H9 (cell line): ENCODE results near the gene LRRC61. TPM values are rescaled to one million over a fixed set of nuclear protein-coding genes. Genes with fewer than 3 reads are reported as not detected.

Experiments
- DNase-seq: peaks from one replicate; pipeline ENCODE4 v3.0.0-alpha.2; 2017
- H2AFZ ChIP-seq: one replicate; pipeline ENCODE4 v1.6.1; 2013; ENCODE audit warnings: mild to moderate bottlenecking, low read length, control low read depth, moderate library complexity
- H2AK5ac ChIP-seq: 2 replicates; pipeline ENCODE4 v1.6.1; 2013; ENCODE audit warnings: low read length, control low read depth, mixed read lengths; ENCODE audit not compliant: insufficient read length
- H2BK120ac ChIP-seq: one replicate; pipeline ENCODE4 v1.6.1; 2013; ENCODE audit warnings: low read depth, mild to moderate bottlenecking, low read length, control low read depth, inconsistent platforms; ENCODE audit not compliant: poor library complexity, severe bottlenecking
- H2BK12ac ChIP-seq: 2 replicates; pipeline ENCODE4 v1.6.1; 2013; ENCODE audit warnings: low read length, control low read depth, mixed read lengths, low read depth; ENCODE audit not compliant: insufficient read length
- H2BK15ac ChIP-seq: 2 replicates; pipeline ENCODE4 v1.6.1; 2013; ENCODE audit warnings: low read depth, low read length, control low read depth
- H2BK20ac ChIP-seq: one replicate; pipeline ENCODE4 v1.6.1; 2013; ENCODE audit warnings: low read depth, mild to moderate bottlenecking, low read length, control low read depth, inconsistent platforms; ENCODE audit not compliant: poor library complexity, severe bottlenecking
- H2BK5ac ChIP-seq: 2 replicates; pipeline ENCODE4 v1.6.1; 2013; ENCODE audit warnings: low read length, control low read depth, mixed read lengths; ENCODE audit not compliant: insufficient read length
- H3K14ac ChIP-seq: 2 replicates; pipeline ENCODE4 v1.6.1; 2013; ENCODE audit warnings: low read length, control low read depth; ENCODE audit not compliant: insufficient read depth
- H3K18ac ChIP-seq: 2 replicates; pipeline ENCODE4 v1.6.1; 2013; ENCODE audit warnings: low read depth, mild to moderate bottlenecking, mixed read lengths, low read length, control low read depth; ENCODE audit not compliant: insufficient read length
- H3K23ac ChIP-seq: 2 replicates; pipeline ENCODE4 v1.6.1; 2013; ENCODE audit warnings: low read length, control low read depth, mixed read lengths, low read depth; ENCODE audit not compliant: insufficient read length
- H3K23me2 ChIP-seq: 2 replicates; pipeline ENCODE4 v1.6.1; 2013; ENCODE audit warnings: low read depth, mild to moderate bottlenecking, mixed read lengths, low read length, control low read depth; ENCODE audit not compliant: insufficient read length, poor library complexity, severe bottlenecking
- H3K27ac ChIP-seq: 2 replicates; pipeline ENCODE4 v1.5.1; 2013; ENCODE audit warnings: low read length, control low read depth, mixed read lengths, low read depth; ENCODE audit not compliant: insufficient read length
- H3K27me3 ChIP-seq: 2 replicates; pipeline ENCODE4 v1.6.1; 2013; ENCODE audit warnings: low read length, control low read depth, inconsistent platforms; ENCODE audit not compliant: insufficient read depth
- H3K4ac ChIP-seq: 2 replicates; pipeline ENCODE4 v1.6.1; 2013; ENCODE audit warnings: low read depth, mild to moderate bottlenecking, control low read depth, inconsistent platforms, low read length, moderate library complexity
- H3K4me1 ChIP-seq: 2 replicates; pipeline ENCODE4 v1.6.1; 2013; ENCODE audit warnings: low read length, control low read depth, inconsistent platforms; ENCODE audit not compliant: insufficient read depth
- H3K4me2 ChIP-seq: 2 replicates; pipeline ENCODE4 v1.6.1; 2013; ENCODE audit warnings: low read length, control low read depth, mixed read lengths; ENCODE audit not compliant: insufficient read length, insufficient read depth
- H3K56ac ChIP-seq: 2 replicates; pipeline ENCODE4 v1.6.1; 2013; ENCODE audit warnings: low read depth, mild to moderate bottlenecking, mixed read lengths, low read length, control low read depth; ENCODE audit not compliant: insufficient read length
- H3K79me1 ChIP-seq: 2 replicates; pipeline ENCODE4 v1.6.1; 2013; ENCODE audit warnings: low read depth, mild to moderate bottlenecking, moderate library complexity, low read length, control low read depth, inconsistent platforms; ENCODE audit not compliant: insufficient read depth, poor library complexity, severe bottlenecking
- H3K79me2 ChIP-seq: 2 replicates; pipeline ENCODE4 v1.6.1; 2013; ENCODE audit warnings: low read length, control low read depth, inconsistent platforms; ENCODE audit not compliant: insufficient read depth
- H3K9ac ChIP-seq: 2 replicates; pipeline ENCODE4 v1.6.1; 2013; ENCODE audit warnings: low read length, control low read depth, mixed read lengths; ENCODE audit not compliant: insufficient read length; ENCODE audit errors: extremely low read depth
- H3K9me3 ChIP-seq: one replicate; pipeline ENCODE4 v1.6.1; 2013; ENCODE audit warnings: low read depth, low read length, inconsistent platforms; ENCODE audit not compliant: control insufficient read depth
- H3T11ph ChIP-seq: one replicate; pipeline ENCODE4 v1.6.1; 2013; ENCODE audit warnings: mild to moderate bottlenecking, low read length, control low read depth, inconsistent platforms
- H4K20me1 ChIP-seq: one replicate; pipeline ENCODE4 v1.6.1; 2013; ENCODE audit not compliant: control insufficient read depth, insufficient read length, insufficient read depth
- H4K5ac ChIP-seq: 2 replicates; pipeline ENCODE4 v1.6.1; 2013; ENCODE audit warnings: low read depth, mild to moderate bottlenecking, mixed read lengths, low read length, control low read depth; ENCODE audit not compliant: insufficient read length
- H4K8ac ChIP-seq: replicated peaks from 2 replicates; pipeline ENCODE4 v1.6.1; 2013; ENCODE audit warnings: low read length, control low read depth, mixed read lengths, low read depth; ENCODE audit not compliant: insufficient read length
- H4K91ac ChIP-seq: 2 replicates; pipeline ENCODE4 v1.6.1; 2013; ENCODE audit warnings: low read depth, mild to moderate bottlenecking, moderate library complexity, mixed read lengths, low read length, control low read depth; ENCODE audit not compliant: insufficient read length
- H3K27ac Mint-ChIP-seq, 3 experiments: 2 replicates in 2 of 3; 3 replicates in 1 of 3; pipeline ENCODE4 v1.8.0; 2020 to 2021; ENCODE audit warnings: mixed read lengths in 3 of 3, mild to moderate bottlenecking in 1 of 3, moderate library complexity in 1 of 3
- H3K27me3 Mint-ChIP-seq: 2 replicates; pipeline ENCODE4 v1.8.0; 2021; ENCODE audit warnings: low read depth, mild to moderate bottlenecking, moderate library complexity, mixed read lengths
- H3K36me3 Mint-ChIP-seq, 3 experiments: 2 replicates in 2 of 3; 3 replicates in 1 of 3; pipeline ENCODE4 v1.8.0; 2020 to 2021; ENCODE audit warnings: low read depth in 3 of 3, mixed read lengths in 3 of 3; ENCODE audit not compliant: insufficient read depth in 1 of 3
- H3K4me1 Mint-ChIP-seq, 2 experiments: 2 replicates each; pipeline ENCODE4 v1.8.0; 2020; ENCODE audit warnings: mixed read lengths in 2 of 2
- H3K4me3 Mint-ChIP-seq, 2 experiments: 2 replicates in 1 of 2; 3 replicates in 1 of 2; pipeline ENCODE4 v1.8.0; 2020 to 2021; ENCODE audit warnings: mild to moderate bottlenecking in 2 of 2, mixed read lengths in 2 of 2, moderate library complexity in 1 of 2
- H3K9me3 Mint-ChIP-seq, 2 experiments: 2 replicates in 1 of 2; 3 replicates in 1 of 2; pipeline ENCODE4 v1.8.0; 2020; ENCODE audit warnings: mild to moderate bottlenecking in 2 of 2, mixed read lengths in 2 of 2, moderate library complexity in 1 of 2
- CTCF ChIP-seq: fragments of 200-600 bp; sonication (generic); conservative IDR thresholded peaks from 3 replicates; pipeline ENCODE4 v1.8.0; 2021; ENCODE audit warnings: antibody characterized with exemption, mild to moderate bottlenecking
- WGBS: extraction: QIAGEN DNeasy Blood & Tissue Kit; methylation state at CpG from one replicate; pipeline ENCODE4 v1.1.7; 2013; ENCODE audit warnings: missing lambda C conversion rate, low lambda C conversion rate, mixed read lengths; ENCODE audit not compliant: insufficient read length; ENCODE audit errors: extremely low coverage; 5-methylcytosine and 5-hydroxymethylcytosine counted together
- total RNA-seq: library from RNA; stranded (reverse); gene quantifications from 2 replicates; pipeline ENCODE4 v1.2.1, GENCODE V29; 2021

LRRC61 gene
- total RNA-seq, 1 experiment from 2014 or later = 24.4 TPM

GRCh38 chr7:150374472-150374871 lies 51.3 kb downstream of the LRRC61 start:
- H3K27me3 ChIP-seq = no peaks in the 10 kb centered on the region
- H3K27ac ChIP-seq = no peak overlapping the region
- H3K4me1 ChIP-seq = peaks cover 12% of the 10 kb centered on the region; the same call in 1 of the 2 replicates
- no peak overlapping the region for H4K8ac ChIP-seq
- no peak overlapping the region for H2BK15ac ChIP-seq
- peaks cover 11% of the 10 kb centered on the region; the same call in 1 of the 2 replicates for H3K79me2 ChIP-seq
- no CpG with 5 or more reads among the region's 5 CpGs for WGBS
- H3K27me3 Mint-ChIP-seq = no peaks in the 10 kb centered on the region
- H3K9me3 Mint-ChIP-seq = no peaks in the 10 kb centered on the region
- H3K36me3 Mint-ChIP-seq = peaks cover 30 to 49% (median 43%) of the 10 kb centered on the region in 3 experiments; a peak in 6 of 7 replicates
- H3K23me2 ChIP-seq = peaks cover 7% of the 10 kb centered on the region
- no peak overlapping the region for H2BK12ac ChIP-seq
- no peak overlapping the region for H3K4me2 ChIP-seq
- no peak overlapping the region for H3K23ac ChIP-seq
- no peaks in the 10 kb centered on the region for H4K20me1 ChIP-seq
- no peak overlapping the region for H3K56ac ChIP-seq
- no peak overlapping the region for H2AK5ac ChIP-seq
- no peak overlapping the region for H4K91ac ChIP-seq
- H3K4me3 Mint-ChIP-seq = no peak overlapping the region
- no peak for TF ChIP-seq CTCF
- no peak overlapping the region for H2AFZ ChIP-seq
- H3K4ac ChIP-seq = no peak overlapping the region
- H3K18ac ChIP-seq = no peak overlapping the region
- peaks cover 7% of the 10 kb centered on the region for H3K79me1 ChIP-seq
- no peaks in the 10 kb centered on the region for H3K9me3 ChIP-seq
- H2BK20ac ChIP-seq = no peak overlapping the region
- H2BK120ac ChIP-seq = no peak overlapping the region
- no peak for DNase-seq
- no peak overlapping the region for H4K5ac ChIP-seq
- H3K9ac ChIP-seq = no peak overlapping the region
- H3K4me1 Mint-ChIP-seq = peaks cover 55 to 65% of the 10 kb centered on the region in 2 experiments
- no peak overlapping the region for H2BK5ac ChIP-seq
- no peak overlapping the region for H3K14ac ChIP-seq
- peak overlapping the region; percentile 85 to 90 (median 88) for H3K27ac Mint-ChIP-seq
- no peak overlapping the region for H3T11ph ChIP-seq
